HepG2 (cell line): Measurements from ENCODE around the gene DPPA2. TPM values are rescaled to one million over a fixed set of nuclear protein-coding genes. Genes with fewer than 3 reads are reported as not detected.

ENCODE experiments used
- HMG20B ChIP-seq: conservative IDR thresholded peaks from 2 replicates; pipeline ENCODE4 v1.6.1; 2016; ENCODE audit warnings: missing genetic modification reagents, missing compliant biosample characterization
- MIXL1 ChIP-seq: IDR thresholded peaks from 2 replicates; pipeline ENCODE4 v1.6.1; 2016
- U2AF1 ChIP-seq: fragments of 200-400 bp; formaldehyde crosslinking; optimal IDR thresholded peaks from 2 replicates; pipeline ENCODE3; 2017; ENCODE audit warnings: mild to moderate bottlenecking, low read depth, low read length
- ZFP41 ChIP-seq: sonication (generic); formaldehyde crosslinking; IDR thresholded peaks from 2 replicates; pipeline ENCODE4 v1.4.0; 2020; ENCODE audit warnings: mild to moderate bottlenecking, missing genetic modification reagents, borderline replicate concordance
- polyA plus RNA-seq, 8 experiments: library from polyadenylated mRNA; depleted of rRNA in 3 of 8; stranded (reverse) in 7 of 8; unstranded in 1 of 8; fragments of >200 nt; fragmentation: Illumina TruSeq in 4 of 8; extraction: Trizol in 4 of 8; gene quantifications; 2 replicates each; pipeline versions ENCODE4 v1.2.1 to v1.2.3, GENCODE V29; 2011 to 2016; ENCODE audit warnings: low read depth in 4 of 8, missing spikeins in 1 of 8, mixed read lengths in 1 of 8; ENCODE audit not compliant: insufficient read depth in 1 of 8
- total RNA-seq, 5 experiments: library from RNA; depleted of rRNA; stranded (reverse); fragments of >200 nt; fragmentation: Illumina TruSeq; extraction: Trizol; gene quantifications; 2 replicates each; pipeline ENCODE4 v1.2.3, GENCODE V29; 2016; ENCODE audit warnings: low read depth in 1 of 5
- TF ChIP-seq, protein P1 (sequence below): sonication (generic); formaldehyde crosslinking; IDR thresholded peaks from 2 replicates; pipeline ENCODE4 v1.4.0; 2020; ENCODE audit warnings: mild to moderate bottlenecking, missing genetic modification reagents
- TF ChIP-seq, protein P2 (sequence below): sonication (generic); formaldehyde crosslinking; IDR thresholded peaks from 2 replicates; pipeline ENCODE4 v1.9.0; 2022; ENCODE audit warnings: missing genetic modification reagents, mild to moderate bottlenecking, borderline replicate concordance
- TF ChIP-seq, protein P3 (sequence below): sonication (generic); formaldehyde crosslinking; IDR thresholded peaks from 2 replicates; pipeline ENCODE4 v1.5.1; 2020; ENCODE audit warnings: missing genetic modification reagents, mild to moderate bottlenecking, borderline replicate concordance

Gene DPPA2
- total and polyA plus RNA-seq, 2 of the 13 experiments (the other 11 are each of a cell fraction or from before 2014, with no cell fraction given) = not detected

DNA sequence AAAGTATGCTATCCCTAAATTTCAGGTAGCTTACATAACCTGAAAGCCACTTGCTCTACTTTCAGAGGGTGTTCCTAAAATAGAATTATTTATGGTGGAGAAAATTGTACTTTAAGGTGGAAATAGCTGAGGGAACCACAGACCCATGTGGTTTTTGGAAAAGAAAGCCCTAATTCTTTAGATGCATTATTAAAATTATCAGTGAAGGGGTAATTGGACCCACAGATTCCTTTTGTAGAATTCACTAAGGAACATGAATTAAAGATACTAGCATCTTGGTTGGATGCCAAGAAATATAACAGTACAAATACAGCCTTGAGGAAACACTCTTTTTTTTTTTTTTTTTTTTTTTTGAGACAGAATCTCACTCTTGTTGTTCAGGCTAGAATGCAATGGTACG lies 37.8 kb downstream of the DPPA2 start (continued):
- no peak for TF ChIP-seq U2AF1
- no peak for TF ChIP-seq MIXL1 (CRISPR knock-in tag)
- TF ChIP-seq, protein P1, sequence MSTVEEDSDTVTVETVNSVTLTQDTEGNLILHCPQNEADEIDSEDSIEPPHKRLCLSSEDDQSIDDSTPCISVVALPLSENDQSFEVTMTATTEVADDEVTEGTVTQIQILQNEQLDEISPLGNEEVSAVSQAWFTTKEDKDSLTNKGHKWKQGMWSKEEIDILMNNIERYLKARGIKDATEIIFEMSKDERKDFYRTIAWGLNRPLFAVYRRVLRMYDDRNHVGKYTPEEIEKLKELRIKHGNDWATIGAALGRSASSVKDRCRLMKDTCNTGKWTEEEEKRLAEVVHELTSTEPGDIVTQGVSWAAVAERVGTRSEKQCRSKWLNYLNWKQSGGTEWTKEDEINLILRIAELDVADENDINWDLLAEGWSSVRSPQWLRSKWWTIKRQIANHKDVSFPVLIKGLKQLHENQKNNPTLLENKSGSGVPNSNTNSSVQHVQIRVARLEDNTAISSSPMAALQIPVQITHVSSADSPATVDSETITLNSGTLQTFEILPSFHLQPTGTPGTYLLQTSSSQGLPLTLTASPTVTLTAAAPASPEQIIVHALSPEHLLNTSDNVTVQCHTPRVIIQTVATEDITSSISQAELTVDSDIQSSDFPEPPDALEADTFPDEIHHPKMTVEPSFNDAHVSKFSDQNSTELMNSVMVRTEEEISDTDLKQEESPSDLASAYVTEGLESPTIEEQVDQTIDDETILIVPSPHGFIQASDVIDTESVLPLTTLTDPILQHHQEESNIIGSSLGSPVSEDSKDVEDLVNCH (CRISPR knock-in tag) = no peak
- TF ChIP-seq HMG20B (CRISPR knock-in tag) = no peak
- TF ChIP-seq, protein P2, sequence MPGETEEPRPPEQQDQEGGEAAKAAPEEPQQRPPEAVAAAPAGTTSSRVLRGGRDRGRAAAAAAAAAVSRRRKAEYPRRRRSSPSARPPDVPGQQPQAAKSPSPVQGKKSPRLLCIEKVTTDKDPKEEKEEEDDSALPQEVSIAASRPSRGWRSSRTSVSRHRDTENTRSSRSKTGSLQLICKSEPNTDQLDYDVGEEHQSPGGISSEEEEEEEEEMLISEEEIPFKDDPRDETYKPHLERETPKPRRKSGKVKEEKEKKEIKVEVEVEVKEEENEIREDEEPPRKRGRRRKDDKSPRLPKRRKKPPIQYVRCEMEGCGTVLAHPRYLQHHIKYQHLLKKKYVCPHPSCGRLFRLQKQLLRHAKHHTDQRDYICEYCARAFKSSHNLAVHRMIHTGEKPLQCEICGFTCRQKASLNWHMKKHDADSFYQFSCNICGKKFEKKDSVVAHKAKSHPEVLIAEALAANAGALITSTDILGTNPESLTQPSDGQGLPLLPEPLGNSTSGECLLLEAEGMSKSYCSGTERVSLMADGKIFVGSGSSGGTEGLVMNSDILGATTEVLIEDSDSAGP (CRISPR knock-in tag) = no peak
- TF ChIP-seq ZFP41 (CRISPR knock-in tag) = no peak
- TF ChIP-seq, protein P3, sequence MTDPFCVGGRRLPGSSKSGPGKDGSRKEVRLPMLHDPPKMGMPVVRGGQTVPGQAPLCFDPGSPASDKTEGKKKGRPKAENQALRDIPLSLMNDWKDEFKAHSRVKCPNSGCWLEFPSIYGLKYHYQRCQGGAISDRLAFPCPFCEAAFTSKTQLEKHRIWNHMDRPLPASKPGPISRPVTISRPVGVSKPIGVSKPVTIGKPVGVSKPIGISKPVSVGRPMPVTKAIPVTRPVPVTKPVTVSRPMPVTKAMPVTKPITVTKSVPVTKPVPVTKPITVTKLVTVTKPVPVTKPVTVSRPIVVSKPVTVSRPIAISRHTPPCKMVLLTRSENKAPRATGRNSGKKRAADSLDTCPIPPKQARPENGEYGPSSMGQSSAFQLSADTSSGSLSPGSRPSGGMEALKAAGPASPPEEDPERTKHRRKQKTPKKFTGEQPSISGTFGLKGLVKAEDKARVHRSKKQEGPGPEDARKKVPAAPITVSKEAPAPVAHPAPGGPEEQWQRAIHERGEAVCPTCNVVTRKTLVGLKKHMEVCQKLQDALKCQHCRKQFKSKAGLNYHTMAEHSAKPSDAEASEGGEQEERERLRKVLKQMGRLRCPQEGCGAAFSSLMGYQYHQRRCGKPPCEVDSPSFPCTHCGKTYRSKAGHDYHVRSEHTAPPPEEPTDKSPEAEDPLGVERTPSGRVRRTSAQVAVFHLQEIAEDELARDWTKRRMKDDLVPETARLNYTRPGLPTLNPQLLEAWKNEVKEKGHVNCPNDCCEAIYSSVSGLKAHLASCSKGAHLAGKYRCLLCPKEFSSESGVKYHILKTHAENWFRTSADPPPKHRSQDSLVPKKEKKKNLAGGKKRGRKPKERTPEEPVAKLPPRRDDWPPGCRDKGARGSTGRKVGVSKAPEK (CRISPR knock-in tag) = no peak
